Large intestine (tissue), 3 donors: ENCODE data around the gene TMC2. TPM values are rescaled to one million over a fixed set of nuclear protein-coding genes. Genes with fewer than 3 reads are reported as not detected.

Experiments
- DNase-seq, 2 donors: peaks; one replicate each; pipeline versions ENCODE4 v3.0.0 to v3.0.0-alpha.2; 2013
- H3K27ac ChIP-seq: one replicate; pipeline ENCODE4 v1.5.1; 2013; ENCODE audit warnings: low read length
- H3K27me3 ChIP-seq: 2 replicates; pipeline ENCODE4 v1.6.1; 2013; ENCODE audit warnings: low read length; ENCODE audit not compliant: control insufficient read depth, insufficient read depth
- H3K36me3 ChIP-seq: 2 replicates; pipeline ENCODE4 v1.6.1; 2013; ENCODE audit warnings: low read length; ENCODE audit not compliant: control insufficient read depth, insufficient read depth
- H3K4me1 ChIP-seq: one replicate; pipeline ENCODE4 v1.6.1; 2013; ENCODE audit warnings: low read length; ENCODE audit not compliant: control insufficient read depth, insufficient read depth
- H3K4me3 ChIP-seq: one replicate; pipeline ENCODE4 v1.5.1; 2013; ENCODE audit warnings: low read length
- H3K9me3 ChIP-seq: one replicate; pipeline ENCODE4 v1.6.1; 2013; ENCODE audit warnings: mild to moderate bottlenecking, low read depth, low read length, moderate library complexity; ENCODE audit not compliant: control insufficient read depth
- WGBS: methylation state at CpG from one replicate; pipeline ENCODE4 v1.1.5; 2013; ENCODE audit warnings: low lambda C conversion rate; ENCODE audit not compliant: insufficient coverage; 5-methylcytosine and 5-hydroxymethylcytosine counted together
- polyA plus RNA-seq: library from polyadenylated mRNA; unstranded; fragments of 120-200 nt; gene quantifications from one replicate; pipeline ENCODE4 v1.2.1, GENCODE V29; 2013

TMC2 gene
- polyA plus RNA-seq, 1 donor, result 0.45 TPM

DNA sequence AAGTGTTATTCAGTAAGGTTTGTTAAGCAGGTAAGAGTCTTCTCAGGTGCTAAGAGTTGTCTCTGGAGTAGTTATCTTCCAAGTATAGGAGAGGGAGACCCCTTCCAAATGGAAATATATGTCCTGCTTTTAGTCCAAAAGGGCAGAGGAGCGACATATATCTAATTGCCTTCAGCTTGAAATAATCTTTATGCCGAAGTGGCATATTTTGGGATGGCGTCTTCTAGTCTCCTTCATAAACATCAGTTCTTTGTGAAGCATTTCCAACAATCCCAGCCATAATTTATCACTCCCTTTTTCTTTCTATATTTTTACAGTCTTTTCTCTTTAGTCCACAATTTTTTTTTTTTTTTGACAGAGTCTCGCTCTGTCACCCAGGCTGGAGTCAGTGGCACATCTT is 6.0 kb downstream of the TMC2 start:
- no peaks in the 10 kb centered on the region for H3K4me1 ChIP-seq
- DNase-seq, result no peak
- H3K4me3 ChIP-seq, result no peak overlapping the region
- peaks cover 12% of the 10 kb centered on the region for H3K27me3 ChIP-seq
- H3K9me3 ChIP-seq, result no peaks in the 10 kb centered on the region
- H3K36me3 ChIP-seq, result no peaks in the 10 kb centered on the region
- H3K27ac ChIP-seq, result no peak overlapping the region
- WGBS, result 88% methylated on average over 1 of the region's 4 CpGs

DNA sequence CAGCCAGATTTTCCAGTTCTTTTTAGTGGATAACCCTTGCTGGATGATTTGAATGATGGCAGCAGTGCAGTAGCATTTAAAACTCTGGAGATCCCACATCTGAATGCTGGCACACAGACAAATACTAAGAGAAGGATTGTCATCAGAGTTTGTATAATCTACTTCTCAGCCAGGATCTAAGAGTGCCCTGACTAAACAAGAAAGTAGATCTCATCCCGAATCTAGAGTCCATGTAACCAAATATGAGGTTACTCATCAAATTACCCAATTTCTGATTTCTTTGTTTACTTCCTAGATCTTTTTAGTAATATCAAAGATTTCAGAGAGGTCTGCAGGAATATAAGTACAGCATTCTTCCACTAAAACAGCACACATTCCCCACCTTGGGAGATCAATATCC is 7.8 kb downstream of the TMC2 start:
- H3K9me3 ChIP-seq, result no peaks in the 10 kb centered on the region
- H3K4me3 ChIP-seq, result no peak overlapping the region
- WGBS, result no CpG with 5 or more reads among the region's 1 CpG
- H3K27me3 ChIP-seq, result peaks cover 3% of the 10 kb centered on the region
- no peak for DNase-seq
- no peaks in the 10 kb centered on the region for H3K4me1 ChIP-seq
- H3K36me3 ChIP-seq, result no peaks in the 10 kb centered on the region
- no peak overlapping the region for H3K27ac ChIP-seq

DNA sequence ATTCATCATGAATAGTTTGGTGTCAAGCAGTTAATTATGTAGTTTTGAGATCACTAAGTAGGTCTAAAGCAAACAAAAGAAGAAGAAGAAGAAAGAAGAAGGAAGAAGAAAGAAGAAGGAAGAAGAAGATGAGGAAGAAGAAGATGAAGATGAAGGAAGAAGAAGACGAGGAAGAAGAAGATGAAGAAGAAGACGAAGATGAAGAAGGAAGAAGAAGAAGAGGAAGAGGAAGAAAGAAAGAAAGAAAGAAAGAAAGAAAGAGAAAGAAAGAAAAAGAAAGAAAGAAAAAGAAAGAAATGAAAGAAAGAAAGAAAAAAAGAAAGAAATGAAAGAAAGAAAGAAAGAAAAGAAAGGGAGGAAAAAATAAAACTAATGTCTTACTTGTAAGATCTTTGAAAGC is 9.2 kb downstream of the TMC2 start:
- Histone ChIP-seq H3K36me3 (no peaks in the 10 kb centered on the region), H3K4me1 (no peaks in the 10 kb centered on the region), H3K27ac (no peak overlapping the region), H3K4me3 (no peak overlapping the region), H3K9me3 (no peaks in the 10 kb centered on the region), H3K27me3 (peaks cover 5% of the 10 kb centered on the region)
- WGBS, result 94% methylated on average over 2 of the region's 2 CpGs
- DNase-seq, result no peak

DNA sequence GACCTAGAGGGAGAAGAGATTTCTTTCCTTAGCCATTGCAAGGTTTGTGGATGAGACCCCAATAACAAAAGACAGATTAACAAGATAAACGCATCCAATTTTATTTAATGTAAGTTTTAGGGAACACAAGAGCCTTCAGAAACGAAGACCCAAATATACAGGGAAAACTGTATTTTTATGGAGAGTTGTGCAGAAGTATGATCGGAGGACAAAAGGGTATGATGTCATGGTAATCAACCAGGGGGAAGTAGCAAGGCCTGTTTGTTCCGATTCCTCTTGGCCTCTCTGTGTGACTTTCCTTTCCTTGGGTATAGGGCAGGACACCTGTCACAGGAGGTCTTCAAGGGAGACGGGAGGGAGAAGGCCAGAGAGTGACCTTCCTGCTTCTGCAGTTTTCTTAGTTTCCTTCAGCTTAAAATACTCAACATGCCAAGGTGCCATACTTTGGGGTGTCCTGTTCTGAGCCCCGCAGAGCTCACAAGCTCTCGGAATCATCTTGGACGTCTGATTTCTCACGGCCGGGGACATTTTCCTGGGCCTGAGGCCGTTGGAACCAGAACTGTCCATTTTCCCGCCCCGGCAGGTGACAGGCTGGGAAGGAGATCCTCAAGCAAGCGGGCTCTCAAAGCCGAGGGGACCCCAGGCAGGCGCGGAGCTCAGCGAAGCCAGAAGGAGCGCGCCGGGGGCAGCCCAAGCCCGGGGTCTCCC is 21.7 kb downstream of the TMC2 start:
- WGBS, result no CpG with 5 or more reads among the region's 22 CpGs

DNA sequence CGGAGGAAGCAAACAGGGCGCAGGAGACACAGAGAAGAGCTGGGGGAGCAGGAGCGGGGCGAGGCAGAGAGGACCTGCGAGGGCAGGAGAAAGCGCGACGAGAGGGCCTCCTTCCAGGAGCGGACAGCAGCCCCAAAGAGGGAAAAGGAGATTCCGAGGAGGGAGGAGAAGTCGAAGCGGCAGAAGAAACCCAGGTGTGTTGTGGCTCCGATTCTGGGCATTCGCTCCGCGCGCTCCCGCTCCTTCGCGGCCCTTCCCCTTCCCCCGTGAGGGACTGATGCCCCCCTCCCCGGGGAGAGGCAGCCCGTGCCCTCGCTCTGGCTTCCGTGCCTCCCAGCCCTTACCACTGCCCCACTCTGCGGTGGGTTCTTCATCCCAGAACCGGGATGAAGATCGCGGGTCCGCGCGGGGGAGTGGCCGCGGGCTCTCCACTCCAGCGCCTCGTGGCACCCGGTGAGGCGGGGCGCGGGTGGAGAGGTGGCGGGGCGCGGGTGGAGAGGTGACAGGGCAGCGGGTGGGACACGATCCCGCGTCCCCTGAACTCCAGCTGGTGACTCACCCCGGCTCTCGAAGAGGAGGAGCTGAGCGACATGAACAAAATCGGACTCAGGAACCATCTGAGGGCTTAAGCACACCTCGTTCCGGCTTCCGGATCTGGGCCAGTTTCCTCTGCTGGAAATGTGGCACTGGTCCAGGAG is 22.4 kb downstream of the TMC2 start:
- Histone ChIP-seq H3K9me3 (no peaks in the 10 kb centered on the region), H3K27ac (no peak overlapping the region), H3K4me1 (no peaks in the 10 kb centered on the region), H3K36me3 (no peaks in the 10 kb centered on the region), H3K4me3 (peak overlapping the region; percentile 1), H3K27me3 (peaks cover 54% of the 10 kb centered on the region)
- no CpG with 5 or more reads among the region's 54 CpGs for WGBS
- peak in 1 of 2 donors; percentile 15 for DNase-seq

More for the DNA sequence above, 21.7 kb downstream of the TMC2 start:
- H3K9me3 ChIP-seq, result no peaks in the 10 kb centered on the region
- H3K4me1 ChIP-seq, result no peaks in the 10 kb centered on the region
- H3K36me3 ChIP-seq, result no peaks in the 10 kb centered on the region
- peaks cover 54% of the 10 kb centered on the region for H3K27me3 ChIP-seq
- peak overlapping the region; percentile 1 for H3K4me3 ChIP-seq
- DNase-seq, result no peak
- no peak overlapping the region for H3K27ac ChIP-seq

DNA sequence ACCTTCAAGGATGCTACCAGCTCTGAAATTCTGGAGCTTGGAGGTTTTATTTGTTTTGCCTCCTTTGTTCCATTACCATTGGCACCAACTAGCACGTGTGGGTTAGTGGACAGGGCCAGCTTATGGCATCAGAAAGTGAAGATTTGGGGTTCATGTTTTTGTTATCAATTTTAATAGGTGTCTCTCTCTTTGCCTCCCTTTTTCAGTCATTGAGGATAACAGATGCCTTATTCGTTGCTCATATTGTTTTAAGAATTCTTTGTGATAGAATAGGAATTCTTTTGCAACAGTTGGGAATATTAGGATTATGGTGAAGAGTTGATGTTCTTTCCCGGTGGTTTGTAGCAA is 22.9 kb downstream of the TMC2 start:
- no peaks in the 10 kb centered on the region for H3K36me3 ChIP-seq
- no peak overlapping the region for H3K4me3 ChIP-seq
- H3K9me3 ChIP-seq, result no peaks in the 10 kb centered on the region
- no peak for DNase-seq
- no peak overlapping the region for H3K27ac ChIP-seq
- peaks cover 54% of the 10 kb centered on the region for H3K27me3 ChIP-seq
- no CpG with 5 or more reads among the region's 3 CpGs for WGBS
- no peaks in the 10 kb centered on the region for H3K4me1 ChIP-seq

DNA sequence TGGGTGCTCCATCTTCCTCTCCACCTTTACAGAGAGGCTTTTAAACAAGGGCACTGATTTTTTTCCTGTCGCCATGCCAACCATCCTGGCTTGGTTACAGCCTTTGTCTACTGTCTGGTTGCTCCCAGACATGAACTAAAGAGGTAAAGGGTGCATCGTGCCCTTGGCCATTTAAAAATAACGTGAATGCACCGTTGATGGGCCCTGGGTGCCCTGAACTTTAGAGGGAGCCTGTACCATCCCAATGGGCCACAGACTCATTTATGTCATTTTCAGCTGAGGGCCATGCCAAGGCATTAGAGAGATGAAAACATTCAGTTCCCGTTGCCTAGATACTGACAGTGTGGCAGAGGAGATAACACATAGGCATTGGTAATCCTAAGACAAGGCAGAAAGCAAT is 23.3 kb downstream of the TMC2 start:
- H3K4me3 ChIP-seq, result no peak overlapping the region
- H3K36me3 ChIP-seq, result no peaks in the 10 kb centered on the region
- H3K9me3 ChIP-seq, result no peaks in the 10 kb centered on the region
- no peak for DNase-seq
- H3K27ac ChIP-seq, result no peak overlapping the region
- H3K27me3 ChIP-seq, result peaks cover 54% of the 10 kb centered on the region
- H3K4me1 ChIP-seq, result no peaks in the 10 kb centered on the region
- no CpG with 5 or more reads among the region's 5 CpGs for WGBS

DNA sequence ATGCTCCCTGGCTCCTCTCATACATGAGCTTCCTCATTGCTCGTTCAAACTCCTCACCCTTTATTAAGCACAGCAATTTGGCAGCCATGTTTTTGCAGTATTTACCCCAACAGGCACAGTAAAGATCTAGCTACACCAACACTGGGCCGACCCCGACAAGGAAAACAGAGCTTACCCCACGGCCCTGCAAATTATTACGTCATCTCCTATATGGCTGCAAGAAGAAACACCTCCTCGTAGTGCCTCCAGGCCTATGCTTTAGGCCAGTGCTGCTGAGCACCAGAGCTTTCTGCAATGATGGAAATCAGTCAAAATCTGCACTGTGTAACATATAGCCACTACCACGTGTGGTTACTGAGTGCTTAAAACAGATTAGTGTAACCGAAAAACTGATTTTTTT is 26.7 kb downstream of the TMC2 start:
- Histone ChIP-seq H3K27ac (no peak overlapping the region), H3K27me3 (peaks cover 34% of the 10 kb centered on the region), H3K36me3 (no peaks in the 10 kb centered on the region), H3K9me3 (no peaks in the 10 kb centered on the region), H3K4me3 (no peak overlapping the region), H3K4me1 (no peaks in the 10 kb centered on the region)
- DNase-seq, result no peak
- WGBS, result 93% methylated on average over 2 of the region's 8 CpGs

DNA sequence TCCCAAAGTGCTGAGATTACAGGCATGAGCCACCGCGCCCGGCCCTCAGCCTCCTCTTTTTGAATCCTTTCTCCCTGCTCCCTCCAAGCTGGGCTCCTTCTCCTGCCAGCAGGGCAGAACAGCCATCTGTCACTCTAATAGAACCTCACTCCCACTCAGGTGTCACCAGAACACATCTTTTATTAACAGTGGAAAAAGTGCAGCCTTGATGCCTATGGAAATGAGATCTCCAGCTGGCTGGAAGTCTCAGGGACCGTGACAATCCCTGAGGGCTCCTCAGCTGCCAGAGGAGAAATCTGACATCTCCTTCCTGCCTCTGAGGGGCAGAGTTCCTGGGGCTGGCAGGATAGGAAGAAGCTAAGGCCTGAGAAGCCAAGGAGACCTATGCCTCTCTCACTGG is 28.0 kb downstream of the TMC2 start:
- no peaks in the 10 kb centered on the region for H3K4me1 ChIP-seq
- no peaks in the 10 kb centered on the region for H3K9me3 ChIP-seq
- DNase-seq, result no peak
- WGBS, result no CpG with 5 or more reads among the region's 4 CpGs
- no peak overlapping the region for H3K4me3 ChIP-seq
- H3K27ac ChIP-seq, result no peak overlapping the region
- H3K27me3 ChIP-seq, result peaks cover 25% of the 10 kb centered on the region
- H3K36me3 ChIP-seq, result no peaks in the 10 kb centered on the region

DNA sequence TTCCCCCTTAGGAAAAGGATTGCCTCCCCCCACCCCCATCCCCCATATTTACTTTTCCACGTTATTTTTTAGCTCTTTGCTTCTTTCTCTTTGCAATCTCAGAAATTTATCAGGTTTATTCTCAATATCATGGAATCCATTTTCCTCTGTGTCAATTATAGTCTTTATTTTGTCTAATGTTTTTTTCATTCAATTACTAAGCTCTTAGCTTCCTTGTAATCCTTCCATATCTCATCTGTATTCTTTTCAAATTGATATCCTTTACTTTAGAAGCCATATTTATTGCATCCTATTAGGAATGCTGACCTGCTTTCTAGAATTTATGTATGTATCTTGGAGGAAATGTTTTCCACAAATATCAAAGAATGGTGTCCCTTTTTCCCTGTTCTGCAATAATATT is 39.3 kb downstream of the TMC2 start:
- WGBS, result 17% methylated on average over 1 of the region's 1 CpG
- Histone ChIP-seq H3K36me3 (no peaks in the 10 kb centered on the region), H3K27ac (no peak overlapping the region), H3K4me3 (no peak overlapping the region), H3K9me3 (no peaks in the 10 kb centered on the region), H3K4me1 (no peaks in the 10 kb centered on the region), H3K27me3 (peaks cover 4% of the 10 kb centered on the region)
- DNase-seq, result no peak

DNA sequence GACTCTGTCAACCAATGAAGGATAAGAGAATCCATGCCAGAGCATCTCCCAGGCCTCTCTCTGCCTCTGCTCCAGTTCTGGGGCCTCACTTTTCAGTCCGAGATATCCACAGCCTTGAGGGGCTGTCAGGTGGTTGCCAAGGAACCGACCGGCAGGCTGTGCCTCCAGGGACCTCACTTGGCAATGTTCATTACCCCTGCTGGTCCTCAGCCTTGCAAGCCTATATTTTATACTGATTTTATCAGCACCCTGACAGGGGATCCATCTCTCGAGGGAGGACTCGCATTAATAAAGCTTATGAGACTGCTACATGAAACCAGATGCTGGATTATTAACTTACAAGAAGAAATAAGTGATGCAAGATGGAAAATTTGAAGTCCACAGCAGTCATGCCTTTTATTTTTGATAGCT is 39.9 kb downstream of the TMC2 start:
- Histone ChIP-seq H3K27me3 (peaks cover 4% of the 10 kb centered on the region), H3K36me3 (no peaks in the 10 kb centered on the region), H3K27ac (no peak overlapping the region), H3K9me3 (no peaks in the 10 kb centered on the region), H3K4me1 (no peaks in the 10 kb centered on the region), H3K4me3 (no peak overlapping the region)
- no peak for DNase-seq
- 100% methylated on average over 1 of the region's 5 CpGs for WGBS
